ENCODE data around the gene MTFP1. TPM values are rescaled to one million over a fixed set of nuclear protein-coding genes. Genes with fewer than 3 reads are reported as not detected.
"Not testable (repeated sequence)": the region's sequence is repeated elsewhere in the genome, so short reads cannot be mapped to it uniquely, and the experiment has no call there.

The MTFP1 gene
- total RNA-seq, 1 donor from 2014 or later = 31.7 TPM

- peak; percentile 91 for DNase-seq
Measured at GRCh38 chr22:30426388-30427353, 1.1 kb downstream of the MTFP1 start.

- no peak for DNase-seq
Measured at GRCh38 chr22:30427871-30428270, 2.3 kb downstream of the MTFP1 start.

- no peak for DNase-seq
Measured at GRCh38 chr22:30429887-30430286, 4.3 kb downstream of the MTFP1 start.

GRCh38 chr22:30430933-30431332 lies 5.4 kb downstream of the MTFP1 start:
- no peak for DNase-seq

- no peak for DNase-seq
Measured at GRCh38 chr22:30432096-30432495, 6.5 kb downstream of the MTFP1 start.

GRCh38 chr22:30432520-30432919 lies 7.0 kb downstream of the MTFP1 start:
- no peak for DNase-seq

- DNase-seq = no peak
Measured at GRCh38 chr22:30433227-30433626, 7.7 kb downstream of the MTFP1 start.

- DNase-seq = no peak
Measured at GRCh38 chr22:30433773-30434172, 8.2 kb downstream of the MTFP1 start.

GRCh38 chr22:30434843-30435242 lies 9.3 kb downstream of the MTFP1 start:
- DNase-seq = no peak

- peak; percentile 48 for DNase-seq
Measured at GRCh38 chr22:30435674-30436126, 10.1 kb downstream of the MTFP1 start.

GRCh38 chr22:30436196-30436595 lies 10.6 kb downstream of the MTFP1 start:
- no peak for DNase-seq

GRCh38 chr22:30438559-30438958 lies 13.0 kb downstream of the MTFP1 start:
- no peak for DNase-seq

GRCh38 chr22:30439226-30439625 lies 13.7 kb downstream of the MTFP1 start:
- DNase-seq = no peak

- no peak for DNase-seq
Measured at GRCh38 chr22:30439836-30440235, 14.3 kb downstream of the MTFP1 start.

- DNase-seq = no peak
Measured at GRCh38 chr22:30441088-30441487, 15.5 kb downstream of the MTFP1 start.

- DNase-seq = peak; percentile 82
Measured at GRCh38 chr22:30444632-30445437, 19.3 kb downstream of the MTFP1 start.

- no peak for DNase-seq
Measured at GRCh38 chr22:30445438-30446145, 20.0 kb downstream of the MTFP1 start.

GRCh38 chr22:30447656-30448055 lies 22.1 kb downstream of the MTFP1 start:
- no peak for DNase-seq

- not testable (repeated sequence) for DNase-seq
Measured at GRCh38 chr22:30451488-30451887, 25.9 kb downstream of the MTFP1 start.

GRCh38 chr22:30452861-30453260 lies 27.3 kb downstream of the MTFP1 start:
- DNase-seq = no peak

- DNase-seq = peak; percentile 19
Measured at GRCh38 chr22:30453731-30454510, 28.4 kb downstream of the MTFP1 start.
